IMR-90 (cell line): ENCODE results near the gene HACD2. TPM values are rescaled to one million over a fixed set of nuclear protein-coding genes. Genes with fewer than 3 reads are reported as not detected.

Experiments used
- ATAC-seq: fragments of 200-7000 bp; cut with Tn5 transposase; 2 replicates; pipeline ENCODE4 v1.9.1; 2020; ENCODE audit warnings: low read depth, mild to moderate bottlenecking, moderate library complexity
- BruUV-seq: library from RNA; stranded (reverse); fragments of 400-500 nt; replicated peaks from 2 replicates; lab custom pipeline; 2021; lab: Mats Ljungman, UMichigan
- CTCF ChIA-PET: fragments of 300-600 bp; formaldehyde crosslinking; extraction: SDS; loops from one replicate; lab custom pipeline; 2021; ENCODE audit warnings: antibody characterized with exemption; lab: Yijun Ruan, JAX
- POLR2A ChIA-PET: fragments of 300-600 bp; sonication (Branson Sonifier 250); formaldehyde crosslinking; loops from one replicate; lab custom pipeline; 2022; ENCODE audit warnings: antibody characterized with exemption; ENCODE audit not compliant: unreplicated experiment; lab: Charles Lee
- DNase-seq: peaks from one replicate; pipeline ENCODE4 v3.0.0; 2013
- H2AFZ ChIP-seq: replicated peaks from 2 replicates; pipeline ENCODE3; 2013; ENCODE audit warnings: low read length, mild to moderate bottlenecking; ENCODE audit not compliant: poor library complexity
- H2AK5ac ChIP-seq: 2 replicates; pipeline ENCODE4 v1.6.1; 2013; ENCODE audit warnings: low read depth, low read length, inconsistent platforms
- H2AK9ac ChIP-seq: replicated peaks from 2 replicates; pipeline ENCODE3; 2013; ENCODE audit warnings: mild to moderate bottlenecking, low read depth, low read length, moderate library complexity; ENCODE audit not compliant: poor library complexity
- H2BK120ac ChIP-seq: 2 replicates; pipeline ENCODE4 v1.6.1; 2013; ENCODE audit warnings: low read depth, low read length, inconsistent platforms
- H2BK15ac ChIP-seq: 3 replicates; pipeline ENCODE4 v1.6.1; 2013; ENCODE audit warnings: low read depth, low read length, inconsistent platforms
- H2BK20ac ChIP-seq: 2 replicates; pipeline ENCODE4 v1.6.1; 2013; ENCODE audit warnings: low read depth, mild to moderate bottlenecking, inconsistent platforms, low read length, moderate library complexity
- H2BK5ac ChIP-seq: 2 replicates; pipeline ENCODE4 v1.6.1; 2013; ENCODE audit warnings: mild to moderate bottlenecking, low read depth, low read length, inconsistent platforms; ENCODE audit not compliant: poor library complexity, severe bottlenecking
- H3K14ac ChIP-seq: replicated peaks from 2 replicates; pipeline ENCODE4 v1.6.1; 2013; ENCODE audit warnings: low read depth, low read length, inconsistent platforms
- H3K18ac ChIP-seq: 2 replicates; pipeline ENCODE4 v1.6.1; 2013; ENCODE audit warnings: low read depth, low read length, control low read depth
- H3K23ac ChIP-seq: 2 replicates; pipeline ENCODE4 v1.6.1; 2013; ENCODE audit warnings: low read depth, low read length, inconsistent platforms
- H3K27ac ChIP-seq: 2 replicates; pipeline ENCODE4 v1.5.1; 2013; ENCODE audit warnings: mild to moderate bottlenecking, control low read depth, low read length; ENCODE audit not compliant: insufficient read depth
- H3K27me3 ChIP-seq: 2 replicates; pipeline ENCODE4 v1.6.1; 2013; ENCODE audit warnings: low read length; ENCODE audit not compliant: control insufficient read depth, insufficient read depth
- H3K36me3 ChIP-seq: 2 replicates; pipeline ENCODE4 v1.6.1; 2013; ENCODE audit warnings: low read length, mixed read lengths; ENCODE audit not compliant: control insufficient read depth, insufficient read depth
- H3K4ac ChIP-seq: 2 replicates; pipeline ENCODE4 v1.6.1; 2013; ENCODE audit warnings: low read depth, low read length, inconsistent platforms
- H3K4me1 ChIP-seq: 2 replicates; pipeline ENCODE4 v1.6.1; 2013; ENCODE audit warnings: low read length, mixed read lengths; ENCODE audit not compliant: control insufficient read depth, insufficient read depth
- H3K4me2 ChIP-seq: 2 replicates; pipeline ENCODE4 v1.6.1; 2013; ENCODE audit warnings: low read depth, mild to moderate bottlenecking, control low read depth, low read length, moderate library complexity
- H3K4me3 ChIP-seq: 2 replicates; pipeline ENCODE4 v1.5.1; 2013; ENCODE audit warnings: low read depth, mild to moderate bottlenecking, control low read depth, low read length, moderate library complexity; ENCODE audit not compliant: insufficient read depth
- H3K56ac ChIP-seq: 2 replicates; pipeline ENCODE4 v1.6.1; 2013; ENCODE audit warnings: low read length, inconsistent platforms; ENCODE audit not compliant: insufficient read depth; ENCODE audit errors: extremely low read depth
- H3K79me1 ChIP-seq, 2 experiments: 2 replicates each; pipeline ENCODE4 v1.6.1; 2013; ENCODE audit warnings: low read length in 2 of 2, inconsistent platforms in 1 of 2, low read depth in 1 of 2
- H3K9ac ChIP-seq: 2 replicates; pipeline ENCODE4 v1.6.1; 2013; ENCODE audit warnings: low read depth, low read length, control low read depth
- H3K9me1 ChIP-seq: 2 replicates; pipeline ENCODE4 v1.6.1; 2013; ENCODE audit warnings: low read length, inconsistent platforms; ENCODE audit not compliant: insufficient read depth
- H3K9me3 ChIP-seq: 2 replicates; pipeline ENCODE4 v1.6.1; 2013; ENCODE audit warnings: low read length; ENCODE audit not compliant: control insufficient read depth, insufficient read depth
- H4K20me1 ChIP-seq: 2 replicates; pipeline ENCODE4 v1.6.1; 2013; ENCODE audit warnings: low read length, inconsistent platforms; ENCODE audit not compliant: insufficient read depth
- H4K5ac ChIP-seq: 2 replicates; pipeline ENCODE4 v1.6.1; 2013; ENCODE audit warnings: mild to moderate bottlenecking, low read depth, low read length, control low read depth
- H4K8ac ChIP-seq, 2 experiments: 2 replicates each; pipeline ENCODE4 v1.6.1; 2013; ENCODE audit warnings: low read depth in 2 of 2, low read length in 2 of 2, control low read depth in 1 of 2, inconsistent platforms in 1 of 2
- H4K91ac ChIP-seq: 2 replicates; pipeline ENCODE4 v1.6.1; 2013; ENCODE audit warnings: low read depth, low read length, inconsistent platforms; ENCODE audit not compliant: insufficient read depth
- CEBPB ChIP-seq: IDR thresholded peaks from 2 replicates; pipeline ENCODE4 v1.6.1; 2012; ENCODE audit warnings: low read depth, low read length, improper control_type of control experiment
- CHD1 ChIP-seq: IDR thresholded peaks from 2 replicates; pipeline ENCODE4 v1.6.1; 2012; ENCODE audit warnings: low read depth, low read length, improper control_type of control experiment
- FOS ChIP-seq: fragments of 150-350 bp; IDR thresholded peaks from 2 replicates; pipeline ENCODE4 v1.6.1; 2016; ENCODE audit warnings: low read depth, low read length
- MAFK ChIP-seq: IDR thresholded peaks from 2 replicates; pipeline ENCODE4 v1.6.1; 2012; ENCODE audit warnings: low read depth, low read length, improper control_type of control experiment
- MAZ ChIP-seq: IDR thresholded peaks from 2 replicates; pipeline ENCODE4 v1.6.1; 2012; ENCODE audit warnings: low read depth, mild to moderate bottlenecking, low read length, improper control_type of control experiment, moderate library complexity, borderline replicate concordance
- MXI1 ChIP-seq: IDR thresholded peaks from 2 replicates; pipeline ENCODE4 v1.6.1; 2012; ENCODE audit warnings: low read depth, mild to moderate bottlenecking, low read length, moderate library complexity, borderline replicate concordance
- POLR2A ChIP-seq: IDR thresholded peaks from 2 replicates; pipeline ENCODE4 v1.6.1; 2012; ENCODE audit warnings: mild to moderate bottlenecking, low read depth, low read length
- RAD21 ChIP-seq: IDR thresholded peaks from 2 replicates; pipeline ENCODE4 v1.6.1; 2012; ENCODE audit warnings: low read length, improper control_type of control experiment
- RCOR1 ChIP-seq: IDR thresholded peaks from 2 replicates; pipeline ENCODE4 v1.6.1; 2012; ENCODE audit warnings: mild to moderate bottlenecking, low read length, improper control_type of control experiment; ENCODE audit not compliant: insufficient replicate concordance
- SMC3 ChIP-seq: fragments of 150-350 bp; IDR thresholded peaks from 2 replicates; pipeline ENCODE4 v1.6.1; 2016; ENCODE audit warnings: low read depth, mild to moderate bottlenecking, antibody characterized with exemption, low read length, moderate library complexity
- WGBS, 2 experiments: methylation state at CpG; one replicate each; pipeline versions ENCODE4 v1.1.5 to v1.1.7; 2013; ENCODE audit warnings: missing lambda C conversion rate in 2 of 2; ENCODE audit not compliant: insufficient read length in 1 of 2; ENCODE audit errors: extremely low coverage in 2 of 2; 5-methylcytosine and 5-hydroxymethylcytosine counted together
- dilution Hi-C: fragments of 300-500 bp; cut with HindIII; formaldehyde crosslinking; loops from one replicate; pipeline ENCODE4 v1.14.3; 2018; ENCODE audit warnings: low sequenced_read_pairs; ENCODE audit not compliant: unreplicated experiment
- in situ Hi-C: fragments of 300-500 bp; cut with MboI; formaldehyde crosslinking; loops from 3 replicates; pipeline ENCODE4 v1.14.3; 2019; ENCODE audit warnings: low sequenced_read_pairs, inconsistent platforms, mixed read lengths
- intact Hi-C: fragments of 100-400 bp; cut with micrococcal nuclease; formaldehyde crosslinking; loops from 2 replicates; pipeline ENCODE4 v1.10.0; 2022
- polyA plus RNA-seq, 3 experiments: library from polyadenylated mRNA; depleted of rRNA; stranded (reverse); fragments of >200 nt; gene quantifications; 2 replicates each; pipeline ENCODE4 v1.2.3, GENCODE V29; 2012; ENCODE audit warnings: low replicate concordance in 1 of 3
- total RNA-seq: library from RNA; depleted of rRNA; stranded (reverse); fragments of >200 nt; gene quantifications from 2 replicates; pipeline ENCODE4 v1.2.3, GENCODE V29; 2012

Gene HACD2
- total and polyA plus RNA-seq, 2 of the 4 experiments (the other 2 are of a cell fraction), result 21.5 to 22.6 TPM

- no peak overlapping the region for H2AFZ ChIP-seq
- H2BK5ac ChIP-seq, result no peak overlapping the region
- H3K14ac ChIP-seq, result no peak overlapping the region
- no peaks in the 10 kb centered on the region for H3K9me3 ChIP-seq
- no peak overlapping the region for H4K91ac ChIP-seq
- no peak overlapping the region for H4K5ac ChIP-seq
- H2AK5ac ChIP-seq, result no peak overlapping the region
- in situ Hi-C loops, result no loop called here
- no peak overlapping the region for H2BK15ac ChIP-seq
- intact Hi-C loops, result no loop called here
- DNase-seq, result no peak
- TF ChIP-seq RAD21 (no peak), SMC3 (no peak), MAFK (no peak), RCOR1 (no peak), MXI1 (no peak), CEBPB (no peak), FOS (no peak), CHD1 (no peak), POLR2A (no peak), MAZ (no peak)
- no peak overlapping the region for H2BK120ac ChIP-seq
- no TSS peak for BruUV-seq
- ATAC-seq, result no peak
- no peak overlapping the region for H3K18ac ChIP-seq
- H3K4me3 ChIP-seq, result no peak overlapping the region
- dilution Hi-C loops, result no loop called here
- CTCF ChIA-PET, result interaction anchor here (0.5 to 0.7 kb wide), 2 partner anchors 8 to 25 kb away, joined by 3 to 4 read pairs; no protein-coding TSS in a partner anchor
- H3K27ac ChIP-seq, result no peak overlapping the region
- H3K79me1 ChIP-seq, result peaks cover 0 to 6% of the 10 kb centered on the region in 2 experiments; a peak in 2 of 4 replicates
- no peaks in the 10 kb centered on the region; the same call in 1 of the 2 replicates for H4K20me1 ChIP-seq
- POLR2A ChIA-PET, result no interaction called here
- WGBS, 2 experiments, result no CpG with 5 or more reads among the region's 3 CpGs
- no peak overlapping the region for H3K4ac ChIP-seq
- H3K9ac ChIP-seq, result no peak overlapping the region
- no peak overlapping the region for H3K23ac ChIP-seq
- H3K9me1 ChIP-seq, result peaks cover 4% of the 10 kb centered on the region; the same call in 1 of the 2 replicates
- H3K56ac ChIP-seq, result no peak overlapping the region
- no peak overlapping the region for H4K8ac ChIP-seq
- H3K4me2 ChIP-seq, result no peak overlapping the region
- no peaks in the 10 kb centered on the region for H3K4me1 ChIP-seq
- no peak overlapping the region for H2AK9ac ChIP-seq
- no peaks in the 10 kb centered on the region for H3K27me3 ChIP-seq
- no peak overlapping the region for H2BK20ac ChIP-seq
- H3K36me3 ChIP-seq, result peaks cover 5% of the 10 kb centered on the region
Measured at GRCh38 chr3:123527046-123527445, 57.8 kb downstream of the HACD2 start.
